Measurements from ENCODE around the gene PTPRQ.

DNA sequence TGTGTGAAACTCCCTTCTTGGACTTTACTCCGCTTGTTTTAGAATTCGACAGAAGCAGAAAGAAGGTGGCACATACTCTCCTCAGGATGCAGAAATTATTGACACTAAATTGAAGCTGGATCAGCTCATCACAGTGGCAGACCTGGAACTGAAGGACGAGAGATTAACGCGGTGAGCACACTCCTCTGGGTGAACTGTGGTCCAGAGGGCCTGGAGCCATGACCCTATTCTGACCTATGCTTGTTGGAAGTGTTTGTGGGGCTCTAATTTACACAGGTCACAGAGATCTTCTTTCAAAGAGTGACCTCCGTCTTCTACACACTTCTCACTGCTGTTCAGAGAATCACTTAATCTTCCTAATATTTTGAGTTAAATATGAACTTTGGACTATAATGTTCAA is 190.9 kb downstream of the PTPRQ start:
- TF ChIP-seq ZFP3 (tag by site-specific recombination; IDR thresholded peaks at IDR 0.05; ENCODE audit: low read depth) (no peak), TCF7L2 (IDR thresholded peaks at IDR 0.05; ENCODE audit: borderline replicate concordance, low read depth, low read length) (no peak), MZF1 (tag by site-specific recombination; IDR thresholded peaks at IDR 0.05; ENCODE audit: borderline replicate concordance) (no peak)
- TF ChIP-seq, protein P1, sequence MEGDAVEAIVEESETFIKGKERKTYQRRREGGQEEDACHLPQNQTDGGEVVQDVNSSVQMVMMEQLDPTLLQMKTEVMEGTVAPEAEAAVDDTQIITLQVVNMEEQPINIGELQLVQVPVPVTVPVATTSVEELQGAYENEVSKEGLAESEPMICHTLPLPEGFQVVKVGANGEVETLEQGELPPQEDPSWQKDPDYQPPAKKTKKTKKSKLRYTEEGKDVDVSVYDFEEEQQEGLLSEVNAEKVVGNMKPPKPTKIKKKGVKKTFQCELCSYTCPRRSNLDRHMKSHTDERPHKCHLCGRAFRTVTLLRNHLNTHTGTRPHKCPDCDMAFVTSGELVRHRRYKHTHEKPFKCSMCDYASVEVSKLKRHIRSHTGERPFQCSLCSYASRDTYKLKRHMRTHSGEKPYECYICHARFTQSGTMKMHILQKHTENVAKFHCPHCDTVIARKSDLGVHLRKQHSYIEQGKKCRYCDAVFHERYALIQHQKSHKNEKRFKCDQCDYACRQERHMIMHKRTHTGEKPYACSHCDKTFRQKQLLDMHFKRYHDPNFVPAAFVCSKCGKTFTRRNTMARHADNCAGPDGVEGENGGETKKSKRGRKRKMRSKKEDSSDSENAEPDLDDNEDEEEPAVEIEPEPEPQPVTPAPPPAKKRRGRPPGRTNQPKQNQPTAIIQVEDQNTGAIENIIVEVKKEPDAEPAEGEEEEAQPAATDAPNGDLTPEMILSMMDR (tag by site-specific recombination; IDR thresholded peaks at IDR 0.05): no peak

All from HEK293 (cell line).